ENCODE results near the gene TEX14. TPM values are rescaled to one million over a fixed set of nuclear protein-coding genes. Genes with fewer than 3 reads are reported as not detected.

Gene TEX14
- total RNA-seq, 1 experiment from 2014 or later = 0.89 TPM

DNA sequence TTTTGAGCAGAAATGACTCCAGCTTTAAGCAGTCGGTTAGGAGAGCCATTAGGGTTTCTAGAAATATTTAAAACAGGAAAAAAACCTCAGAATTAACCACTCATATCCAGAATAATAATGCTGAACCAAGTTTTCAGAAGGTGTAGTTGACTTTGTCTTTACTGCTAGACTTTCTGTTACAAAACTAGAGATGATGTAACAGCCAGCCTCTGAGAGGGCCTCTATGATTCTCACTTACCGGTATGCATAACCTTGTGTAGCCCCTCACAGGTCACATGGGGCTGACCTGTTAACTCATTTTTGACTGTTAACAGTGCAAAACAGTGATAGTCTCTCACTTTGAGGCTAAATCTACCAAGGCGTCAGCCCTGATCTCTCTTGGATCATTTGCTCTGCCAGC, 74.3 kb downstream of the TEX14 start:
- ATAC-seq (no peak), DNase-seq (ENCODE audit: low read depth, low spot score) (no peak)
- Histone ChIP-seq H3K27ac (ENCODE audit: low read depth, low read length) (no peak overlapping the region), H3K4me3 (replicated peaks in 1 of 2; ENCODE audit: low read depth in 1 of 2, low read length in 2 of 2) (no peak overlapping the region), H3K9me3 (ENCODE audit: control insufficient read depth in 1 of 2, insufficient read depth in 1 of 2, low read depth in 1 of 2, low read length in 2 of 2) (no peaks in the 10 kb centered on the region), H2AFZ (ENCODE audit: low read depth, low read length, poor library complexity, severe bottlenecking) (no peak overlapping the region), H3K27me3 (ENCODE audit: insufficient read depth, low read length) (no peaks in the 10 kb centered on the region), H4K20me1 (ENCODE audit: insufficient read depth) (no peaks in the 10 kb centered on the region), H3K79me2 (ENCODE audit: insufficient read depth, low read length) (no peaks in the 10 kb centered on the region), H3K4me1 (ENCODE audit: control insufficient read depth in 1 of 2, insufficient read depth in 2 of 2, low read length in 2 of 2) (no peaks in the 10 kb centered on the region), H3K4me2 (ENCODE audit: low read length) (no peak overlapping the region), H3K9me2 (ENCODE audit: insufficient read depth) (no peaks in the 10 kb centered on the region), H3K9ac (ENCODE audit: low read length) (no peak overlapping the region), H3K36me3 (ENCODE audit: control insufficient read depth in 1 of 2, insufficient read depth in 2 of 2, low read length in 2 of 2) (no peaks in the 10 kb centered on the region)
- CTCF ChIA-PET = no interaction called here
- TF ChIP-seq SRF (IDR thresholded peaks at IDR 0.05; ENCODE audit: low read depth) (no peak), ZBTB33 (IDR thresholded peaks at IDR 0.05; ENCODE audit: extremely low read depth, insufficient replicate concordance, low read length) (no peak), CBX3 (IDR thresholded peaks at IDR 0.05; ENCODE audit: low read depth) (no peak), TCF7L2 (IDR thresholded peaks at IDR 0.05; ENCODE audit: borderline replicate concordance, extremely low read depth, insufficient read depth, insufficient read length) (no peak), SP1 (IDR thresholded peaks at IDR 0.05; ENCODE audit: low read depth) (no peak), EZH2phosphoT487 (IDR thresholded peaks at IDR 0.05; ENCODE audit: borderline replicate concordance) (no peak), EZH2 (IDR thresholded peaks at IDR 0.05) (no peak)
- POLR2A ChIA-PET = interaction anchor here (1.3 to 5.8 kb wide), 2 partner anchors 11 to 14 kb away, joined by 5 to 45 read pairs; no protein-coding TSS in a partner anchor
- intact Hi-C loops (cut with micrococcal nuclease) = no loop called here
- RAD21 ChIA-PET (ENCODE audit: low non-redundant PET in 1 of 2, low total read pairs in 2 of 2, uncharacterized antibody in 2 of 2, unreplicated experiment in 2 of 2) = no interaction called here
- no TSS peak for BruUV-seq (replicated peaks)
